Cardiac muscle cell (in vitro differentiated cells and primary cell): ENCODE data around the gene PLD5. TPM values are rescaled to one million over a fixed set of nuclear protein-coding genes. Genes with fewer than 3 reads are reported as not detected.
"Not testable (repeated sequence)": the region's sequence is repeated elsewhere in the genome, so short reads cannot be mapped to it uniquely, and the experiment has no call there.

ENCODE experiments used
- DNase-seq, 2 donors: peaks; one replicate each; pipeline versions ENCODE4 v3.0.0 to v3.0.0-alpha.2; 2010 to 2017; ENCODE audit warnings: low read depth in 1 of 2, low spot score in 1 of 2
- H3K27ac ChIP-seq: fragments of 200-600 bp; sonication (generic); 2 replicates; pipeline ENCODE4 v1.5.1; 2016
- H3K27me3 ChIP-seq: fragments of 200-600 bp; sonication (generic); 2 replicates; pipeline ENCODE4 v1.6.0; 2016; ENCODE audit warnings: control low read depth
- H3K36me3 ChIP-seq: fragments of 200-600 bp; sonication (generic); 2 replicates; pipeline ENCODE4 v1.5.1; 2016; ENCODE audit warnings: control low read depth
- H3K4me1 ChIP-seq: fragments of 200-600 bp; sonication (generic); 2 replicates; pipeline ENCODE4 v1.8.1; 2017; ENCODE audit warnings: low read depth, mild to moderate bottlenecking, mixed run types
- H3K4me3 ChIP-seq: fragments of 200-600 bp; sonication (generic); 2 replicates; pipeline ENCODE4 v1.5.1; 2016; ENCODE audit warnings: mild to moderate bottlenecking
- H3K9me3 ChIP-seq: fragments of 200-600 bp; sonication (generic); 2 replicates; pipeline ENCODE4 v1.5.1; 2017; ENCODE audit warnings: low read depth, mild to moderate bottlenecking, control low read depth
- CTCF ChIP-seq: IDR thresholded peaks from 2 replicates; pipeline ENCODE4 v1.5.1; 2012; ENCODE audit warnings: low read depth, mild to moderate bottlenecking, low read length
- polyA plus RNA-seq: library from polyadenylated mRNA; unstranded; fragments of >200 nt; fragmentation: Nextera tagmentation; extraction: Ambion mirVana; gene quantifications from 2 replicates; pipeline ENCODE4 v1.2.1, GENCODE V29; 2016
- total RNA-seq: library from RNA; depleted of rRNA; stranded (reverse); fragments of >200 nt; gene quantifications from 2 replicates; pipeline ENCODE4 v1.2.3, GENCODE V29; 2016

PLD5 gene
- total and polyA plus RNA-seq, 2 experiments from 2014 or later, result 0.03 to 0.06 TPM

- TF ChIP-seq CTCF, result no peak
Measured at GRCh38 chr1:242062271-242062670, 462.2 kb downstream of the PLD5 start.

GRCh38 chr1:242059976-242060375 lies 464.5 kb downstream of the PLD5 start:
- no peak overlapping the region for H3K4me3 ChIP-seq
- TF ChIP-seq CTCF, result no peak
- H3K9me3 ChIP-seq, result no peaks in the 10 kb centered on the region
- H3K27ac ChIP-seq, result no peak overlapping the region
- DNase-seq, result no peak
- H3K27me3 ChIP-seq, result no peaks in the 10 kb centered on the region
- no peaks in the 10 kb centered on the region for H3K4me1 ChIP-seq
- H3K36me3 ChIP-seq, result no peaks in the 10 kb centered on the region

More at GRCh38 chr1:242062271-242062670, 462.2 kb downstream of the PLD5 start:
- Histone ChIP-seq H3K4me3 (no peak overlapping the region), H3K4me1 (no peaks in the 10 kb centered on the region), H3K27ac (no peak overlapping the region), H3K36me3 (no peaks in the 10 kb centered on the region), H3K9me3 (no peaks in the 10 kb centered on the region), H3K27me3 (no peaks in the 10 kb centered on the region)
- no peak for DNase-seq

- H3K9me3 ChIP-seq, DNase-seq, H3K4me3 ChIP-seq, H3K27ac ChIP-seq, H3K36me3 ChIP-seq, H3K27me3 ChIP-seq, H3K4me1 ChIP-seq: not testable (repeated sequence)
Measured at GRCh38 chr1:242058582-242058981, 465.9 kb downstream of the PLD5 start.

- not testable (repeated sequence) for DNase-seq, H3K4me1 ChIP-seq, H3K27me3 ChIP-seq, H3K27ac ChIP-seq, H3K4me3 ChIP-seq, H3K9me3 ChIP-seq, H3K36me3 ChIP-seq
Measured at GRCh38 chr1:242058181-242058580, 466.3 kb downstream of the PLD5 start.

GRCh38 chr1:242057745-242058115 lies 466.8 kb downstream of the PLD5 start:
- no peak for DNase-seq
- H3K4me1 ChIP-seq, result no peaks in the 10 kb centered on the region
- H3K36me3 ChIP-seq, result no peaks in the 10 kb centered on the region
- no peak overlapping the region for H3K27ac ChIP-seq
- no peak overlapping the region for H3K4me3 ChIP-seq
- H3K27me3 ChIP-seq, result no peaks in the 10 kb centered on the region
- no peak for TF ChIP-seq CTCF
- no peaks in the 10 kb centered on the region for H3K9me3 ChIP-seq

- DNase-seq, result no peak
Measured at GRCh38 chr1:242056988-242057744, 467.3 kb downstream of the PLD5 start.

More at GRCh38 chr1:242056988-242057744, 467.3 kb downstream of the PLD5 start:
- no peaks in the 10 kb centered on the region for H3K4me1 ChIP-seq
- H3K27me3 ChIP-seq, result no peaks in the 10 kb centered on the region
- TF ChIP-seq CTCF, result no peak
- H3K36me3 ChIP-seq, result no peaks in the 10 kb centered on the region
- no peaks in the 10 kb centered on the region for H3K9me3 ChIP-seq
- H3K27ac ChIP-seq, result no peak overlapping the region
- no peak overlapping the region for H3K4me3 ChIP-seq
